SJSA1 (cell line): ENCODE measurements around the gene DDX19B. TPM values are rescaled to one million over a fixed set of nuclear protein-coding genes. Genes with fewer than 3 reads are reported as not detected.

Experiments
- DNase-seq, 2 experiments: peaks; one replicate each; pipeline ENCODE4 v3.0.0-alpha.2; 2015 to 2020; ENCODE audit warnings: low spot score in 2 of 2, low read depth in 1 of 2
- H3K27ac ChIP-seq: fragments of 250-450 bp; sonication (Bioruptor Pico); 2 replicates; pipeline ENCODE4 v1.5.1; 2020; ENCODE audit warnings: mild to moderate bottlenecking, moderate library complexity
- H3K27me3 ChIP-seq: fragments of 250-450 bp; sonication (Bioruptor Pico); replicated peaks from 2 replicates; pipeline ENCODE4 v1.5.1; 2020; ENCODE audit warnings: mild to moderate bottlenecking, moderate library complexity
- H3K36me3 ChIP-seq: fragments of 250-450 bp; sonication (Bioruptor Pico); 2 replicates; pipeline ENCODE4 v1.5.1; 2020; ENCODE audit warnings: mild to moderate bottlenecking
- H3K4me1 ChIP-seq: fragments of 250-450 bp; sonication (Bioruptor Pico); replicated peaks from 2 replicates; pipeline ENCODE4 v1.6.1; 2021; ENCODE audit warnings: mild to moderate bottlenecking
- H3K4me3 ChIP-seq: fragments of 250-450 bp; sonication (Bioruptor Pico); 2 replicates; pipeline ENCODE4 v1.5.1; 2020; ENCODE audit warnings: mild to moderate bottlenecking
- H3K9me3 ChIP-seq: fragments of 250-450 bp; sonication (Bioruptor Pico); replicated peaks from 2 replicates; pipeline ENCODE4 v1.5.1; 2020; ENCODE audit warnings: mild to moderate bottlenecking
- total RNA-seq: library from RNA; depleted of rRNA; stranded (reverse); fragments of >200 nt; shearing (Covaris generic); gene quantifications from 2 replicates; pipeline ENCODE4 v1.2.3, GENCODE V29; 2014; rRNA removed

Gene DDX19B
- total RNA-seq, 1 experiment from 2014 or later, result 39.6 TPM

- Histone ChIP-seq H3K4me1 (peaks cover 19% of the 10 kb centered on the region), H3K27ac (no peak overlapping the region)
- no peak for DNase-seq
Measured at GRCh38 chr16:70381604-70382342, 82.8 kb downstream of the DDX19B start.

GRCh38 chr16:70383421-70383960 is 84.5 kb downstream of the DDX19B start:
- Histone ChIP-seq H3K36me3 (peaks cover 51% of the 10 kb centered on the region), H3K4me1 (peaks cover 19% of the 10 kb centered on the region), H3K27me3 (no peaks in the 10 kb centered on the region), H3K4me3 (no peak overlapping the region), H3K27ac (no peak overlapping the region), H3K9me3 (no peaks in the 10 kb centered on the region)
- DNase-seq, result no peak

More at GRCh38 chr16:70381604-70382342, 82.8 kb downstream of the DDX19B start:
- Histone ChIP-seq H3K27me3 (no peaks in the 10 kb centered on the region), H3K4me3 (peak overlapping the region; percentile 66), H3K9me3 (no peaks in the 10 kb centered on the region), H3K36me3 (peaks cover 44% of the 10 kb centered on the region)

Other genes with a start within 250 kb of the DDX19B start
- 3.9 and 6.8 TPM in 2 replicates for gene PDPR, start 184.9 kb upstream of the DDX19B start, total RNA-seq
- not detected in 2 replicates for gene CLEC18C, start 125.4 kb upstream of the DDX19B start, total RNA-seq
- gene EXOSC6, start 47.2 kb upstream of the DDX19B start, total RNA-seq, result 32.1 and 35.0 TPM in 2 replicates
- 69.6 and 77.0 TPM in 2 replicates for gene AARS1, start 9.7 kb upstream of the DDX19B start, total RNA-seq
- gene DDX19A, start 47.7 kb downstream of the DDX19B start, total RNA-seq, result 30.1 and 49.7 TPM in 2 replicates
- gene ST3GAL2, start 139.9 kb downstream of the DDX19B start, total RNA-seq, result 23.2 and 43.8 TPM in 2 replicates
- gene FCSK, start 155.4 kb downstream of the DDX19B start, total RNA-seq, result 3.4 and 5.3 TPM in 2 replicates
- gene COG4, start 224.4 kb downstream of the DDX19B start, total RNA-seq, result 78.0 and 94.7 TPM in 2 replicates
- gene SF3B3, start 224.6 kb downstream of the DDX19B start, total RNA-seq, result 126 and 170 TPM in 2 replicates